T-helper 2 cell treated with Interferon-gamma antibody and Interleukin-4, amounts not matched to agents 5 μg/mL and 100 μg/mL, for 36 hours (primary cell): ENCODE measurements around the gene RALY.
A peak's percentile ranks its signal among the peaks of the same experiment; 100 is the strongest.

Experiments
- DNase-seq: peaks from one replicate; pipeline ENCODE4 v3.0.0; 2021; ENCODE audit warnings: low spot score
- H3K27ac Mint-ChIP-seq: one replicate; pipeline ENCODE4 v1.8.0; 2021; ENCODE audit warnings: mild to moderate bottlenecking, mixed read lengths
- H3K27me3 Mint-ChIP-seq: one replicate; pipeline ENCODE4 v1.8.0; 2021; ENCODE audit warnings: low read depth, mixed read lengths
- H3K36me3 Mint-ChIP-seq: one replicate; pipeline ENCODE4 v1.8.0; 2021; ENCODE audit warnings: low read depth, mixed read lengths
- H3K4me1 Mint-ChIP-seq: one replicate; pipeline ENCODE4 v1.8.0; 2021; ENCODE audit warnings: low read depth, mixed read lengths
- H3K4me3 Mint-ChIP-seq: one replicate; pipeline ENCODE4 v1.8.0; 2022; ENCODE audit warnings: mild to moderate bottlenecking, moderate library complexity, mixed read lengths
- H3K9me3 Mint-ChIP-seq: one replicate; pipeline ENCODE4 v1.8.0; 2021; ENCODE audit warnings: mixed read lengths

Gene RALY

DNA sequence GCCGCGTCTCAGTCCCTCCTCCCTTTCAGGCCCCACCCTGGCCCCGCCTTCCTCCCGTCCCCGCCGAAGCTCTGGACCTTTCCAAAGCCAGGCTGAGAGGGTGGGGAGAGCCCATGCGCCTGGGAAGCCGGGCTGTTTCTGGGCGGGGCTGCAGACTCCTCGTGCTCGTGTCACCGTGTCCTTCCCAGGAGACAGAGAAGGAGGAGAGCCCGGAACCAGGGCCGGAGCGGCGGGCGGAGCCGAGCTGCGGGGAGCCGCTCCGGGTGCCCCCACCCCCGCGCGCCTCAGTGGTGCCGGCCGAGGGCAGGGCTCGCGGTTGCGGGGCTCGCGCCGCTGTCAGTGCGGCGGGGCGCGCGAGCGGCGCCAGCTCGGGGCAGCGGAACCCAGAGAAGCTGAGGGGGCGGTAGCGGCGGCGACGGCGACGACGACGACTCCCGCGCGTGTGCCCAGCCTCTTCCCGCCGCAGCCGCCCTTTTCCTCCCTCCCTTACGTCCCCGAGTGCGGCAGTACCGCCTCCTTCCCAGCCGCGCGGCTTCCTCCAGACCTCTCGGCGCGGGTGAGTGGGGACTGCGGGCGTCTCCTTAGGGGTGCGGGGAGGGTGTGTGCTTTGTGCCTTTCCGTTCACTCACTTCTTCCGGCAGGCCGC, at the start of gene RALY:
Gene RALY (plus strand): TSS at position 336 of the 646 bp plus-strand sequence. CDS start 78,164 bp downstream, outside the sequence.
- peak; percentile 90 for DNase-seq
- peak within 1 kb of the TSS; percentile 96 for H3K27ac Mint-ChIP-seq

DNA sequence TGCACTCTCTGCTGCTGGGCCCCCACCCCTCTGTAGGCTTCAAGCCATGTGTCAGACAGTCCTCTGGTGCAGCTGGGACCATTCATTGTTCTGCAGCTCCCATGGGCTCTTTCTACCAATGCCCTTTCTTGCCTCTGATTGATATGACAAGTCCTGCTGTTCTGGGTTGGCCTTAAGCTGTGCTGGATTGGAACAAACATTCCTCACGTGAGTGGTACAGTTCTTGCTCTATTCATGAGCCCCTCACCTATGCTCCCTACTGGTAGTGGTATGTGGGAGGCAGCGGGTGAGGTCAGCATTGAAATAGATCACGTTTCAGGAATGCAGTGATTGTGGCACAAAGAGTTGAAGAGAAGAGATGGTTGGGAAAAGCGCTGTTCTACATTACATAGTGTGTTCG, 48.8 kb upstream of the RALY start:
- DNase-seq: no peak
- H3K27me3 Mint-ChIP-seq: no peaks in the 10 kb centered on the region
- H3K27ac Mint-ChIP-seq: no peak overlapping the region
- no peaks in the 10 kb centered on the region for H3K4me1 Mint-ChIP-seq
- no peak overlapping the region for H3K4me3 Mint-ChIP-seq
- H3K36me3 Mint-ChIP-seq: peaks cover 1% of the 10 kb centered on the region
- H3K9me3 Mint-ChIP-seq: peaks cover 23% of the 10 kb centered on the region

More for the DNA sequence above, at the start of gene RALY:
- Mint-ChIP-seq H3K4me3 (peak within 1 kb of the TSS; percentile 94), H3K4me1 (peaks cover 44% of the 10 kb centered on the region), H3K9me3 (no peaks in the 10 kb centered on the region), H3K27me3 (no peaks in the 10 kb centered on the region), H3K36me3 (peaks cover 20% of the 10 kb centered on the region)

DNA sequence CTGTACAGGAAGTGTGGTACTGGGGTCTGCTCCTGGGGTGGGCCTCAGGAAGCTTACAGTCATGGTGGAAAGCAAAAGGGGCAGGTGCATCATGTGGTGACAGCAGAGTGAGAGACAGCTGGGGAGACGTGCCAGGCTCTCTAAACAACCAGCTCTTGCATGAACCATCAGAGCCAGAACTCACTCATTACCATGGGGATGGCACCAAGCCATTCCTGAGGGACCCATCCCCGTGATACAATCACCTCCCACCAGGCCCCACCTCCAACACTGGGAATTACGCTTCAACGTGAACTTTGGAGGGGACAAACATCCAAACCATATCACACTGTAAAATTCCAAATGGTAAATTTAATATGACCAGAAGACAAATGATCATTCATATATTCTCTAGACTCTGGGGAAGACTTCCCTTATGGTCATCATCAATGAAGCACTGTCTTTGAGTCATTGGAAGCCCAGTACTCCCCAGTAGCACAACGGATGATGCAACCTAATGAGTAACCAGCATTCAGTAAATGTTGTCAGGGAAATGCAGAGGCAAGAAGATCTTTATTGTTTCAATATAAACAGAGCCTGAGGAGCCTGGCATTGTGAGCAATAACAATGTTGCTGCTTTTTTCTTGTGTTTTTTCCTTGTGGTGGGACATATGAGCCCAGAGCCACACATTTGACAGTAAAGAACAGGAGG, 48.2 kb upstream of the RALY start:
- Mint-ChIP-seq H3K4me1 (no peaks in the 10 kb centered on the region), H3K27me3 (no peaks in the 10 kb centered on the region), H3K4me3 (no peak overlapping the region), H3K27ac (no peak overlapping the region), H3K36me3 (peaks cover 1% of the 10 kb centered on the region), H3K9me3 (peaks cover 23% of the 10 kb centered on the region)
- DNase-seq: no peak

DNA sequence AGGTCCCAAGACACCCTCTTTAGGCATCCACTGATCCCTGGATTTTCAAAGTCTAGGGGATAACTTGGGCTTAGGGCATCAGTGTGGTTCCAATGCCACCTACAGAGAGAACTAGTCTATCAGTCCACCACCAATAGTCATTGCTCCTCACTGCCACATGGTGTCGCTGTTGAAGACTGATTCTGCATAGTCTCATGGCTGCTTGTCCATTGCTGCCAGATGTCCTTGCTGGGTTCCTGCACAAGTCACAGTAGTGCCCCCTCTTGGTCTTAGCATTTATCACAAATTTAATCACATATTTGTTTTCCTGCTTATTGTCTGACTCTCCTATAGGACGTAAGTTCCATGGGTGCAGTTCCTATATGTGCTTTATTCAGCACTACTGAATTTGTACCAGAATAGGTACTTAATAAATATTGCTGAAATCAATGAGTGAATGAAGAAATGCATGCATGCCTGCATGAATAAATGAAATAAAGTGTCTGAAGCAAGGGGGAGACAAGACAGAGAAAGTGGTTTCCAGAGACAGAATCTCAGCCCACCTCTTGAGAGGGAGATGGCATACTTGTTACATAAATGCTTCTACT, 45.9 kb upstream of the RALY start:
- H3K4me3 Mint-ChIP-seq: no peak overlapping the region
- peaks cover 1% of the 10 kb centered on the region for H3K36me3 Mint-ChIP-seq
- H3K9me3 Mint-ChIP-seq: peaks cover 23% of the 10 kb centered on the region
- peaks cover 7% of the 10 kb centered on the region for H3K27me3 Mint-ChIP-seq
- no peak overlapping the region for H3K27ac Mint-ChIP-seq
- no peaks in the 10 kb centered on the region for H3K4me1 Mint-ChIP-seq
- peak; percentile 16 for DNase-seq

DNA sequence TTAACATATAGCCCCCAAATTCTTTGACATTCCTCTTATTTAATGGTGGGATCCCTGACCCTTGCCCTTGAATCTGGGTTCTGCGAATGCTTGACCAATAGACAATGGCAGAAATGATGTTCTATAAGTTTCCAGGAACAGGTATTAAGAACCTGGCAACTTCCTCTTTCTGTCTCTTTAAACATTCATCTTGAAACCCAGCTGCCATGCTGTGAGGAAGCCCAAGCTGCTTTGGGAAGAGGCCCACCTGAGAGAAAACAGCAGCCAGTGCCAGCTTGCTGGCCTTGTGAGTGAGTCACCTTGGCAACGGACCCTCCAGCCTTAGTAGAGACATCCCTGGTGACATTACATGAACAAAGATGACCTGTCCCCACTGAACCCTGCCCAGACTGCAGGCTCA, 45.2 kb upstream of the RALY start:
- peaks cover 23% of the 10 kb centered on the region for H3K9me3 Mint-ChIP-seq

DNA sequence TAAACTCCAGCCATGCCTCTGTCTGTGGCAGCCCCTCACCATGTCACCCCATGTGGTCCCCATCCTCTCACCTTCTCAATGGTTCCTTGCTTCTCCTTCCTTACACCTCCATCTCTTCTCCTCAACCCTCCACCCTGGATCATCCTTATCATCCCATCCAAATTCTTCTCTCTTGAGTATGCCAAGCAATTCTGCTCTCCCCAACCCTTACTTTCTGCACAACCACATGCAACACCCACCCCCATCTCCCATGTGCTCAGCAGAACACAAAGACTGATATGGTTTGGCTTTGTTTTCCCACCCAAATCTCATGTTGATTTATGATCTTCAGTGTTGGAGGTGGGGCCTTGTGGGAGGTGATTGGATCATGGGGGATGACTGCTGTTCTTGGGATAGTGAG, 42.5 kb upstream of the RALY start:
- no peak overlapping the region for H3K27ac Mint-ChIP-seq
- no peaks in the 10 kb centered on the region for H3K4me1 Mint-ChIP-seq
- peaks cover 23% of the 10 kb centered on the region for H3K9me3 Mint-ChIP-seq
- no peak overlapping the region for H3K4me3 Mint-ChIP-seq
- peaks cover 17% of the 10 kb centered on the region for H3K27me3 Mint-ChIP-seq
- no peak for DNase-seq
- H3K36me3 Mint-ChIP-seq: peaks cover 1% of the 10 kb centered on the region

More for the DNA sequence above, 45.2 kb upstream of the RALY start:
- no peak overlapping the region for H3K4me3 Mint-ChIP-seq
- H3K27ac Mint-ChIP-seq: no peak overlapping the region
- no peaks in the 10 kb centered on the region for H3K4me1 Mint-ChIP-seq
- H3K36me3 Mint-ChIP-seq: peaks cover 1% of the 10 kb centered on the region
- peaks cover 9% of the 10 kb centered on the region for H3K27me3 Mint-ChIP-seq
- no peak for DNase-seq

DNA sequence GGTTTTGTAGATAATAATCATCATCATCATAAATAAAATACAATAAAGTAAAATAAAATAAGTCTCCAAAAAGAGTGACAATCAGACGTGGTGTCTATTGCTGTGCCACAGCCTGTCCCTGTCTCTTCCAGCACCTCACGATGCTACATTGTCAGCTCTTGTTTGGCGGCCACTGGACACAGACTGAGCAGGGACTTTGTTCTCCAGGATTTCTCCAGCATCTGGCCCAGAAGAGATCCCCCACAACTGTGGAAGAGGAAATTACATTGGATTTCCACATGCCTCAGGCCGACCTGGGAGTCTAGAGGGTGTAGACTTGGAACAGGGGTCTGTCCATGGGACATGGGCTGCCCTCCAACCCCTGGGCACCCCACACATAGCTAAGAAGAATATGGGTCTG, 39.2 kb upstream of the RALY start:
- H3K36me3 Mint-ChIP-seq: no peaks in the 10 kb centered on the region
- H3K27me3 Mint-ChIP-seq: peaks cover 17% of the 10 kb centered on the region

DNA sequence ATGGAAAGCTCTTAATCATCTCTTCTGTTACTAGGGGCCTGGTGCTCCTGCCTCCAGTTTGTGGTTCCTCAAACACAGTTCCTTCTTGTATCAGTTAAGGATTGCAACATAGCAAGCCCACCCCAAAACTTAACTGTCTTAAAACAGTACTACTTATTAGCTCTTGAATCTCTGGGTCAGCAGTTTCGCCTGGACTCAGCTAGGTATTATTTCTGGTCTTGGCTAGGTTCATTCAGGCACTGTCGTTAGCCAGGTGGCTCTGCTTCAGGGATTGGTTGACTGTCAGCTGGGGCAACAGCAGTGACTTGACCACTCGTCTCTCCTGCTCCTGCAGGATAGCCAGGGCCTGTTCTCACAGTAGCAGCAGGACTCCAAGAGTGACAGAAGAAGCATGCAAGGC, 30.0 kb upstream of the RALY start:
- Mint-ChIP-seq H3K4me3 (no peak overlapping the region), H3K4me1 (no peaks in the 10 kb centered on the region), H3K27ac (no peak overlapping the region), H3K36me3 (no peaks in the 10 kb centered on the region), H3K27me3 (peaks cover 4% of the 10 kb centered on the region), H3K9me3 (no peaks in the 10 kb centered on the region)
- DNase-seq: no peak

More for the DNA sequence above, 39.2 kb upstream of the RALY start:
- H3K27ac Mint-ChIP-seq: no peak overlapping the region
- H3K4me1 Mint-ChIP-seq: no peaks in the 10 kb centered on the region
- peaks cover under 1% of the 10 kb centered on the region for H3K9me3 Mint-ChIP-seq
- no peak for DNase-seq
- no peak overlapping the region for H3K4me3 Mint-ChIP-seq

DNA sequence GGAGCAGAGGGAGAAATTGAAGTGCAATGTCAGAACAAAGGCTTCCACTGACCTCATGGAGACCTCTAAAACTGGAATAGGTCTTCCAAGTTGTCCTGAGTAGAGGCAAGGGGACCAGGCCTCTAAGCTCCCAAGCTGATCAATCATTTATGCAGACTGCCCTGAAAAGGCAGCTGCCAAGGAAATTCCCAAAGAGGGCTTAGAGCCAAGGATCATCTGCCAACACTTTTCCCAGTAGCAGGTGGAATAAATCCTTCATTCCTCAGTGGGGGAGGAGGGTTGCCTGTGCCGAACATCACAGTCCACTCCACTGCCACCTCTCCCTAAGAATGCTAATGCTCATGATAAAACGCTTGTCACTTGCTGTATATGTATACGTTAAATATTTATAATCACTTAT, 29.3 kb upstream of the RALY start:
- H3K36me3 Mint-ChIP-seq: no peaks in the 10 kb centered on the region
- peaks cover 4% of the 10 kb centered on the region for H3K27me3 Mint-ChIP-seq
- DNase-seq: no peak
- H3K4me3 Mint-ChIP-seq: no peak overlapping the region
- no peak overlapping the region for H3K27ac Mint-ChIP-seq
- H3K4me1 Mint-ChIP-seq: no peaks in the 10 kb centered on the region
- H3K9me3 Mint-ChIP-seq: no peaks in the 10 kb centered on the region

DNA sequence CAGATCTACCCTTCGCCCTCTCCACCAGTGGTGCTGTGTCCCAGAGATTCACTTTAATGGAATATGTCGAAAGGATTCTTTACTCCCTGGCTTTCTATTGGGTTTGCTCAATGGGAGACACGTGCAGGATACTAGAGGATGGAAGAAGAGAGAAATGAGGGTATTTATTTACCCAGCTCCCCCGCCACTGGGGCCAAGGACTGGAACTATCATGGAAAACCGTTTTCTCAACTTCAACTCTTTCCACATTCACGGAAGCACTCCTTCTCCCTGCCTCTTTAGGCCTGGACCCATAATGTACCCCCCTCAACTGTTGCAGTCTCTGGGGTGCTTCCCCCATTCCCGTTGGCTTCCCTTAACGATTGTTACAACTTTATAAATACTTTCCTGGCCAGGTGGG, 26.6 kb upstream of the RALY start:
- DNase-seq: no peak
- peaks cover 4% of the 10 kb centered on the region for H3K27me3 Mint-ChIP-seq
- no peaks in the 10 kb centered on the region for H3K36me3 Mint-ChIP-seq
- no peak overlapping the region for H3K27ac Mint-ChIP-seq
- H3K4me3 Mint-ChIP-seq: no peak overlapping the region
- no peaks in the 10 kb centered on the region for H3K4me1 Mint-ChIP-seq
- no peaks in the 10 kb centered on the region for H3K9me3 Mint-ChIP-seq

DNA sequence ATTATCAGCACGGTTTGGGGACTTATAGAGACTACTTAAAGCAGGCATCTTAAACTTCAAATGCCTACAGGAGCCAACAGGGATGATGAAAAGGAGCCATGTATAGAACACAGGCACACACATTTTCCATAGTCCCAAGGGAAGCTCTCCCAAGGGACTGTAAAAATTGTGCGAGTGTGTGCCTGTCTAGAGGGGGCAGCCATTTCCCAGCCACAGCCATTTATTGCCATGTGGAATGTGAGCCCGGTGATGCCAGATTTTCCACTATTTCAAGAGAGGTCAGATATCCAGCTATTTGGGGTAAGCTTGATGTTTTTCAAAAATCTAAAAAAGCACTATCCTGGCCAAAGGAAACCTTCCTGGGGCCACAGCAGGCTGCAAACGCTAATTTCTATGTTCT, 24.1 kb upstream of the RALY start:
- H3K36me3 Mint-ChIP-seq: no peaks in the 10 kb centered on the region
- no peak overlapping the region for H3K4me3 Mint-ChIP-seq
- H3K27me3 Mint-ChIP-seq: no peaks in the 10 kb centered on the region
- no peak for DNase-seq
- H3K4me1 Mint-ChIP-seq: no peaks in the 10 kb centered on the region
- H3K9me3 Mint-ChIP-seq: no peaks in the 10 kb centered on the region
- H3K27ac Mint-ChIP-seq: no peak overlapping the region

DNA sequence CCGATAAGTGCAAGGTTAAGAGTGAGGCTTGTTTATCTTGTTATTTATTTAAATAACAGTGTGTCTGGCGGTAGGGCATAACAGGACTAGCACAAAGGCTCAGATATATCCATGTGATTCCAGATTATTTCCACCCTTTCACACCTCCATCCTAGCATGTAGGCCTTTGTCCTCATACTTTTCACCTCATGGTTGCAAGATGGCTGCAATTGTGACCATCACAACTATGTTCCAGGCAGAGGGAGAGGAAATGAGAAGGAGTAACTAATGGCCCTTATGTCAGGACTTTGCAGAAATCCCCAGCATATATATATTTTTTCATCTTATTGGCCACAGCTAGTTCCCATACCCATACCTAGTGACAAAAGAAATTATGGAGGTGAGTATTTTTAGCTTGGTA, 23.5 kb upstream of the RALY start:
- no peak for DNase-seq
- Mint-ChIP-seq H3K4me3 (no peak overlapping the region), H3K27me3 (no peaks in the 10 kb centered on the region), H3K4me1 (no peaks in the 10 kb centered on the region), H3K36me3 (no peaks in the 10 kb centered on the region), H3K27ac (no peak overlapping the region), H3K9me3 (no peaks in the 10 kb centered on the region)

DNA sequence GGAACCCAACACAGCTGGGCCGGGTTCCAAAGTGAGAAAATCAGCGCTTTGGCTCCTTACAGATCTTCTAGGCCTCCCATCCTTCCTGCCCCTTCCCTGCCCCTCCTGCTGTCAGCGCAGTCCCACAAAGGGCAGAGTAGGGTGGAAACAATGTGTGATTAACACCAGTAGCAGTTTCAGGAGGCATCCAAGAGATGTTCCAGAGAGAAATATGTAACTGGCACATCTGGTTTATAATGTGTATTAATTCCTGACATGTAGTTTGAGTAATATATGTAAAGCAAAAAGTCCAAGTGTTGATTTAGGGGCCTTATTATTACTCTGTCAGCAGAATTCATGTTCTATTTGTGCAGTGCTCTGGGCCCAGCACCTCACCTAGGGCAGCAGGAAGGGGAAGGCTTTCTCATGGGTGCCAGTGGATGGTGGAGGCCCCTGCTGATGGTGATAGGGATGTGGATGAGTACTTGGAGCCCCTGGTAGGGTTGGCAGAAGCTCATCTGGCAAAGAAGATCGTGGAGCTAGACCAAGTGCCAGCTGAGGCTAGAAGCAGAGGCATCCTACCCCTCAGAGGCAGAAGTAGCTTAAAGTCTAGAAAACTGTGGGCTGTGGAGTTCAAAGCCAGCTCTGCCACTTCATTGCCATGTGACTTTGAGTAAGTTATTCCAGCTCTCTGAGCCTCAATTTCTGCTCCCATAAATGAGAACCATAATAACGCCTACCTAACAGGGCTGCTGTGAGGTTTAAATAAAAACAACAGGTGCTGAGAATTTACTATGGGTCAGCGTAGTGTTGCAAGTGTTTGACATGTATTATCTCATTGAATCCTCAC, 22.4 kb upstream of the RALY start:
- Mint-ChIP-seq H3K27ac (no peak overlapping the region), H3K36me3 (no peaks in the 10 kb centered on the region), H3K4me1 (no peaks in the 10 kb centered on the region), H3K4me3 (no peak overlapping the region), H3K27me3 (peaks cover 2% of the 10 kb centered on the region), H3K9me3 (no peaks in the 10 kb centered on the region)
- no peak for DNase-seq

DNA sequence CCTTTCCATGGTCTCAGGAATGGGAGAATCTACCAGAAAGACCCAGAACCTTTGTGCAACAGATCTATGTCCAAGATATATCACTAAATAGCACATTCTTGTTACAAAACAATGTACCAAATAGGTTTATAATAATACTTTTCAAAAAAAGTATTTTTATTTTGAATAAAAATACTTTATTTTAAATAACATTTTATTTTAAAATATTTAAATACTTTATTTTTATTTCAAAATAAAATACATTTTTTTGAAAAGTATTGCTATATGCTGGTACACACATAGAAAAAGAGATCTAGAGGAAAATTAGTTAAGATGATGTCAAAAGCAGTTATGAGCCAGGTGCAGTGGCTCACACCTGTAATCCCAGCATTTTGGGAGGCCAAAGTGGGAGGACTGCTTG, 16.8 kb upstream of the RALY start:
- DNase-seq: no peak
- H3K36me3 Mint-ChIP-seq: no peaks in the 10 kb centered on the region
- no peak overlapping the region for H3K4me3 Mint-ChIP-seq
- H3K9me3 Mint-ChIP-seq: no peaks in the 10 kb centered on the region
- no peaks in the 10 kb centered on the region for H3K4me1 Mint-ChIP-seq
- H3K27me3 Mint-ChIP-seq: peaks cover 22% of the 10 kb centered on the region
- H3K27ac Mint-ChIP-seq: no peak overlapping the region
